SK-N-SH treated with all-trans-retinoic acid at 6 μM for 48 hours (cell line): ENCODE measurements around the gene CCNJL.
"Not testable (repeated sequence)": the region's sequence is repeated elsewhere in the genome, so short reads cannot be mapped to it uniquely, and the experiment has no call there.

Experiments
- ATAC-seq: fragments of 200-7000 bp; cut with Tn5 transposase; 3 replicates; pipeline ENCODE4 v1.9.1; 2020; ENCODE audit warnings: mild to moderate bottlenecking, moderate library complexity
- ARNTL ChIP-seq: fragments of 450-650 bp; formaldehyde crosslinking; IDR thresholded peaks from 2 replicates; pipeline ENCODE4 v1.5.0; 2020; ENCODE audit warnings: low read depth, mild to moderate bottlenecking, moderate library complexity, borderline replicate concordance
- BACH2 ChIP-seq: fragments of 250-450 bp; sonication (Bioruptor Pico); IDR thresholded peaks from 2 replicates; pipeline ENCODE4 v1.9.0; 2021; ENCODE audit warnings: mild to moderate bottlenecking, borderline replicate concordance
- CSDC2 ChIP-seq: fragments of 250-450 bp; sonication (Bioruptor Pico); IDR thresholded peaks from 2 replicates; pipeline ENCODE4 v1.5.0; 2020; ENCODE audit warnings: mild to moderate bottlenecking, moderate library complexity
- CSRNP3 ChIP-seq: fragments of 250-450 bp; sonication (Bioruptor Pico); IDR thresholded peaks from 2 replicates; pipeline ENCODE4 v1.5.1; 2021; ENCODE audit warnings: mild to moderate bottlenecking, moderate library complexity
- ESRRG ChIP-seq: fragments of 250-450 bp; sonication (Bioruptor Pico); IDR thresholded peaks from 2 replicates; pipeline ENCODE4 v1.6.1; 2021; ENCODE audit warnings: mild to moderate bottlenecking
- GLIS3 ChIP-seq: fragments of 250-450 bp; sonication (Bioruptor Pico); IDR thresholded peaks from 2 replicates; pipeline ENCODE4 v1.5.0; 2020; ENCODE audit warnings: mild to moderate bottlenecking, moderate library complexity
- OSR1 ChIP-seq: fragments of 250-450 bp; sonication (Bioruptor Pico); IDR thresholded peaks from 2 replicates; pipeline ENCODE4 v1.8.0; 2022; ENCODE audit warnings: moderate library complexity, mild to moderate bottlenecking, inconsistent platforms
- POU6F1 ChIP-seq: fragments of 250-450 bp; sonication (Bioruptor Pico); IDR thresholded peaks from 2 replicates; pipeline ENCODE4 v1.8.0; 2021; ENCODE audit warnings: low read depth, mild to moderate bottlenecking, moderate library complexity, borderline replicate concordance
- PPARA ChIP-seq: fragments of 250-450 bp; sonication (Bioruptor Pico); IDR thresholded peaks from 2 replicates; pipeline ENCODE4 v1.5.0; 2020; ENCODE audit warnings: mild to moderate bottlenecking, borderline replicate concordance
- RARB ChIP-seq: fragments of 250-450 bp; sonication (Bioruptor Pico); IDR thresholded peaks from 2 replicates; pipeline ENCODE4 v1.8.0; 2021; ENCODE audit warnings: mild to moderate bottlenecking, moderate library complexity
- SNAI2 ChIP-seq: fragments of 250-450 bp; sonication (Bioruptor Pico); IDR thresholded peaks from 2 replicates; pipeline ENCODE4 v1.5.0; 2020; ENCODE audit warnings: mild to moderate bottlenecking, moderate library complexity
- TCF4 ChIP-seq: fragments of 250-450 bp; sonication (Bioruptor Pico); IDR thresholded peaks from 2 replicates; pipeline ENCODE4 v1.8.0; 2021; ENCODE audit warnings: mild to moderate bottlenecking, moderate library complexity, borderline replicate concordance
- TOX ChIP-seq: fragments of 250-450 bp; sonication (Bioruptor Pico); IDR thresholded peaks from 2 replicates; pipeline ENCODE4 v1.8.0; 2021; ENCODE audit warnings: mild to moderate bottlenecking, moderate library complexity, borderline replicate concordance
- TSHZ2 ChIP-seq: fragments of 250-450 bp; sonication (Bioruptor Pico); IDR thresholded peaks from 2 replicates; pipeline ENCODE4 v1.5.0; 2020; ENCODE audit warnings: mild to moderate bottlenecking, moderate library complexity
- ZC3H10 ChIP-seq: fragments of 250-450 bp; sonication (Bioruptor Pico); IDR thresholded peaks from 2 replicates; pipeline ENCODE4 v1.5.1; 2021; ENCODE audit warnings: mild to moderate bottlenecking, moderate library complexity
- ZNF565 ChIP-seq: fragments of 450-650 bp; formaldehyde crosslinking; conservative IDR thresholded peaks from 2 replicates; pipeline ENCODE4 v1.5.0; 2020; ENCODE audit warnings: low read depth, mild to moderate bottlenecking, moderate library complexity
- ZNF70 ChIP-seq: fragments of 450-650 bp; formaldehyde crosslinking; IDR thresholded peaks from 2 replicates; pipeline ENCODE4 v1.5.0; 2020; ENCODE audit warnings: mild to moderate bottlenecking, moderate library complexity
- TF ChIP-seq, protein P1 (sequence below): fragments of 250-450 bp; sonication (Bioruptor Pico); IDR thresholded peaks from 2 replicates; pipeline ENCODE4 v1.5.1; 2020; ENCODE audit warnings: low read depth, mild to moderate bottlenecking, moderate library complexity
- TF ChIP-seq, protein P2 (sequence below): fragments of 250-450 bp; sonication (Bioruptor Pico); IDR thresholded peaks from 2 replicates; pipeline ENCODE4 v1.8.0; 2020; ENCODE audit warnings: mild to moderate bottlenecking, moderate library complexity, borderline replicate concordance

CCNJL gene

GRCh38 chr5:160250226-160250625, 62.1 kb downstream of the CCNJL start:
- TF ChIP-seq ESRRG (CRISPR knock-in tag) (no peak), RARB (CRISPR knock-in tag) (no peak), ZNF565 (CRISPR knock-in tag) (no peak), ARNTL (CRISPR knock-in tag) (no peak), CSRNP3 (CRISPR knock-in tag) (no peak), OSR1 (CRISPR knock-in tag) (no peak)
- no peak for ATAC-seq

DNA sequence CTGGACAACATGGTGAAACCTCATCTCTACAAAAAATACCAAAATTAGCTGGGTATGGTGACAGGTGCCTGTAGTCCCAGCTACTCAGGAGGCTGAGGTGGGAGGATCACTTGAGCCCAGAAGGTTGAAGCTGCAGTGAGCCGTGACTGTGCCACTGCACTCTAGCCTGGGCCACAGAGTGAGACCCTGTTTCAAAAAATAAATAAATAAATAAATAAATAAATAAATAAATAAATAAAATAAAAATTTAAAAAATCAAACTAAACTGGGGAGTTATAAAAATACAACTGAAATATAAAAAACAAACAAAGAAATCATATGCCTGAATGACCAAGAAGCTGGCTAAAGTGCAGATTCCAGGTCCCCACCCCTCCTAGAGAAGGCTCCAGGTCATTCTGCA, 62.8 kb downstream of the CCNJL start:
- not testable (repeated sequence) for ATAC-seq

GRCh38 chr5:160245506-160246086, 66.8 kb downstream of the CCNJL start:
- TF ChIP-seq RARB (CRISPR knock-in tag): no peak
- TF ChIP-seq CSRNP3 (CRISPR knock-in tag): no peak
- TF ChIP-seq, protein P1, sequence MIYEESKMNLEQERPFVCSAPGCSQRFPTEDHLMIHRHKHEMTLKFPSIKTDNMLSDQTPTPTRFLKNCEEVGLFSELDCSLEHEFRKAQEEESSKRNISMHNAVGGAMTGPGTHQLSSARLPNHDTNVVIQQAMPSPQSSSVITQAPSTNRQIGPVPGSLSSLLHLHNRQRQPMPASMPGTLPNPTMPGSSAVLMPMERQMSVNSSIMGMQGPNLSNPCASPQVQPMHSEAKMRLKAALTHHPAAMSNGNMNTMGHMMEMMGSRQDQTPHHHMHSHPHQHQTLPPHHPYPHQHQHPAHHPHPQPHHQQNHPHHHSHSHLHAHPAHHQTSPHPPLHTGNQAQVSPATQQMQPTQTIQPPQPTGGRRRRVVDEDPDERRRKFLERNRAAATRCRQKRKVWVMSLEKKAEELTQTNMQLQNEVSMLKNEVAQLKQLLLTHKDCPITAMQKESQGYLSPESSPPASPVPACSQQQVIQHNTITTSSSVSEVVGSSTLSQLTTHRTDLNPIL (CRISPR knock-in tag): no peak
- TF ChIP-seq ARNTL (CRISPR knock-in tag): no peak
- no peak for TF ChIP-seq GLIS3 (CRISPR knock-in tag)
- TF ChIP-seq, protein P2, sequence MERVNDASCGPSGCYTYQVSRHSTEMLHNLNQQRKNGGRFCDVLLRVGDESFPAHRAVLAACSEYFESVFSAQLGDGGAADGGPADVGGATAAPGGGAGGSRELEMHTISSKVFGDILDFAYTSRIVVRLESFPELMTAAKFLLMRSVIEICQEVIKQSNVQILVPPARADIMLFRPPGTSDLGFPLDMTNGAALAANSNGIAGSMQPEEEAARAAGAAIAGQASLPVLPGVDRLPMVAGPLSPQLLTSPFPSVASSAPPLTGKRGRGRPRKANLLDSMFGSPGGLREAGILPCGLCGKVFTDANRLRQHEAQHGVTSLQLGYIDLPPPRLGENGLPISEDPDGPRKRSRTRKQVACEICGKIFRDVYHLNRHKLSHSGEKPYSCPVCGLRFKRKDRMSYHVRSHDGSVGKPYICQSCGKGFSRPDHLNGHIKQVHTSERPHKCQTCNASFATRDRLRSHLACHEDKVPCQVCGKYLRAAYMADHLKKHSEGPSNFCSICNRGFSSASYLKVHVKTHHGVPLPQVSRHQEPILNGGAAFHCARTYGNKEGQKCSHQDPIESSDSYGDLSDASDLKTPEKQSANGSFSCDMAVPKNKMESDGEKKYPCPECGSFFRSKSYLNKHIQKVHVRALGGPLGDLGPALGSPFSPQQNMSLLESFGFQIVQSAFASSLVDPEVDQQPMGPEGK (CRISPR knock-in tag): no peak
- TF ChIP-seq TOX (CRISPR knock-in tag): no peak
- no peak; the same call in 2 of the 3 replicates for ATAC-seq

- no peak for ATAC-seq
- no peak for TF ChIP-seq TCF4
- TF ChIP-seq PPARA (CRISPR knock-in tag): no peak
- no peak for TF ChIP-seq TSHZ2 (CRISPR knock-in tag)
- TF ChIP-seq ZC3H10 (CRISPR knock-in tag): no peak
- TF ChIP-seq ZNF565 (CRISPR knock-in tag): no peak
- TF ChIP-seq TOX (CRISPR knock-in tag): no peak
- TF ChIP-seq POU6F1 (CRISPR knock-in tag): no peak
- no peak for TF ChIP-seq CSRNP3 (CRISPR knock-in tag)
- no peak for TF ChIP-seq GLIS3 (CRISPR knock-in tag)
- no peak for TF ChIP-seq BACH2
- TF ChIP-seq SNAI2 (CRISPR knock-in tag): no peak
- no peak for TF ChIP-seq OSR1 (CRISPR knock-in tag)
- TF ChIP-seq ZNF70 (CRISPR knock-in tag): no peak
- TF ChIP-seq CSDC2 (CRISPR knock-in tag): no peak
- no peak for TF ChIP-seq RARB (CRISPR knock-in tag)
- TF ChIP-seq, protein P1 (CRISPR knock-in tag): no peak
- no peak for TF ChIP-seq ESRRG (CRISPR knock-in tag)
These were observed 70.2 kb downstream of the CCNJL start for GRCh38 chr5:160242145-160242544.
